Adrenal gland (tissue), 12 donors: Measurements from ENCODE around the gene TFB1M. TPM values are rescaled to one million over a fixed set of nuclear protein-coding genes. Genes with fewer than 3 reads are reported as not detected.

Experiments used
- DNase-seq, 7 donors: peaks; one replicate each; pipeline ENCODE4 v3.0.0-alpha.2; 2019 to 2020
- H3K27ac ChIP-seq, 5 donors: fragments of 200-600 bp; sonication (generic) in 4 of 5; 1 replicate in 3 of 5; 2 replicates in 2 of 5; pipeline versions ENCODE4 v1.5.1 to v1.8.0; 2016 to 2020; ENCODE audit warnings: mild to moderate bottlenecking in 1 of 5
- H3K27me3 ChIP-seq: fragments of 200-600 bp; 2 replicates; pipeline ENCODE4 v1.8.0; 2021
- H3K36me3 ChIP-seq, 2 donors: fragments of 200-600 bp; replicated peaks in 1 of 2; 1 replicate in 1 of 2; 2 replicates in 1 of 2; pipeline versions ENCODE4 v1.5.1 to v1.8.0; 2018 to 2022
- H3K4me1 ChIP-seq, 2 donors: fragments of 200-600 bp; replicated peaks in 1 of 2; 1 replicate in 1 of 2; 2 replicates in 1 of 2; pipeline versions ENCODE4 v1.5.1 to v1.8.0; 2018 to 2021
- H3K4me3 ChIP-seq, 4 donors: fragments of 200-600 bp; sonication (generic) in 3 of 4; one replicate each; pipeline ENCODE4 v1.5.1; 2016 to 2018
- H3K9me3 ChIP-seq, 3 donors: fragments of 200-600 bp; sonication (generic) in 1 of 3; replicated peaks in 1 of 3; 1 replicate in 2 of 3; 2 replicates in 1 of 3; pipeline versions ENCODE4 v1.5.1 to v1.8.0; 2016 to 2021
- POLR2A ChIP-seq, 2 donors: fragments of 450-650 bp; IDR thresholded peaks; one replicate each; pipeline ENCODE4 v1.6.1; 2017; ENCODE audit warnings: antibody characterized with exemption in 2 of 2, mild to moderate bottlenecking in 2 of 2, moderate library complexity in 1 of 2
- WGBS, 4 donors: extraction: QIAGEN DNeasy Blood & Tissue Kit in 2 of 4; methylation state at CpG; one replicate each; pipeline versions ENCODE4 v1.1.5 to v1.1.7; 2013 to 2017; 5-methylcytosine and 5-hydroxymethylcytosine counted together
- intact Hi-C, 2 donors: fragments of 100-400 bp; cut with DNase I; formaldehyde crosslinking; loops; one replicate each; pipeline versions ENCODE4 v1.14.1 to v1.15.0; 2022 to 2023
- polyA plus RNA-seq, 3 donors: library from polyadenylated mRNA; stranded (reverse); fragments of 200-250 nt in 2 of 3; fragments of 350-450 nt in 1 of 3; fragmentation: Illumina TruSeq in 1 of 3; extraction: RNeasy Lipid Tissue Mini Kit (QIAGEN cat#74804) in 1 of 3; gene quantifications; one replicate each; pipeline ENCODE4 v1.2.3, GENCODE V29; 2013 to 2014
- total RNA-seq, 9 donors: library from RNA; depleted of rRNA in 4 of 9; stranded (reverse); fragments of >200 nt in 4 of 9; fragments of 120-200 nt in 1 of 9; fragmentation: NEBNext Ultra II Directional in 1 of 9; extraction: Animal tissue kit (Norgen Biotek cat#: 25700) in 1 of 9; gene quantifications; one replicate each; pipeline versions ENCODE4 v1.1.0 to v1.2.4, GENCODE V29; 2013 to 2023
- TF ChIP-seq, protein P1 (sequence below), 6 experiments: fragments of 450-650 bp in 4 of 6; fragments of 200-600 bp in 2 of 6; sonication (generic) in 1 of 6; IDR thresholded peaks; 1 replicate in 5 of 6; 2 replicates in 1 of 6; pipeline versions ENCODE4 v1.5.1 to v1.8.0; 2016 to 2021; ENCODE audit warnings: antibody characterized with exemption in 6 of 6, mild to moderate bottlenecking in 2 of 6, moderate library complexity in 1 of 6
- donor health status: healthy with polysubstance abuse.
- donor health status: Bipolar disorder and iron deficiency.
- donor health status: DM: yes; HTN: yes; CAD: no.
- donor health status: DM: no; HTN: no; CAD: no.
- donor health status: DM: no; HTN: no; CAD: no.
- donor health status: DM: yes; HTN: yes; CAD: no.

Gene TFB1M
- total and polyA plus RNA-seq, 12 donors, result 17.1 to 74.8 (median 49.8) TPM

GRCh38 chr6:155259897-155260296, 54.4 kb downstream of the TFB1M start:
- intact Hi-C loops, result no loop called here
- 92 to 93% (median 93%) methylated on average over 5 of the region's 5 CpGs for WGBS, 4 donors
- Histone ChIP-seq H3K4me1 (peaks cover 27 to 30% of the 10 kb centered on the region in 2 donors), H3K27ac (peak overlapping the region in 2 of 5 donors; percentile 73 to 78), H3K36me3 (peaks cover 0 to 36% of the 10 kb centered on the region in 2 donors), H3K27me3 (no peaks in the 10 kb centered on the region), H3K4me3 (no peak overlapping the region), H3K9me3 (no peaks in the 10 kb centered on the region)
- DNase-seq, result no peak
- TF ChIP-seq, protein P1, sequence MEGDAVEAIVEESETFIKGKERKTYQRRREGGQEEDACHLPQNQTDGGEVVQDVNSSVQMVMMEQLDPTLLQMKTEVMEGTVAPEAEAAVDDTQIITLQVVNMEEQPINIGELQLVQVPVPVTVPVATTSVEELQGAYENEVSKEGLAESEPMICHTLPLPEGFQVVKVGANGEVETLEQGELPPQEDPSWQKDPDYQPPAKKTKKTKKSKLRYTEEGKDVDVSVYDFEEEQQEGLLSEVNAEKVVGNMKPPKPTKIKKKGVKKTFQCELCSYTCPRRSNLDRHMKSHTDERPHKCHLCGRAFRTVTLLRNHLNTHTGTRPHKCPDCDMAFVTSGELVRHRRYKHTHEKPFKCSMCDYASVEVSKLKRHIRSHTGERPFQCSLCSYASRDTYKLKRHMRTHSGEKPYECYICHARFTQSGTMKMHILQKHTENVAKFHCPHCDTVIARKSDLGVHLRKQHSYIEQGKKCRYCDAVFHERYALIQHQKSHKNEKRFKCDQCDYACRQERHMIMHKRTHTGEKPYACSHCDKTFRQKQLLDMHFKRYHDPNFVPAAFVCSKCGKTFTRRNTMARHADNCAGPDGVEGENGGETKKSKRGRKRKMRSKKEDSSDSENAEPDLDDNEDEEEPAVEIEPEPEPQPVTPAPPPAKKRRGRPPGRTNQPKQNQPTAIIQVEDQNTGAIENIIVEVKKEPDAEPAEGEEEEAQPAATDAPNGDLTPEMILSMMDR (IDR thresholded peaks at IDR 0.05), result no peak
- TF ChIP-seq POLR2A (IDR thresholded peaks at IDR 0.05), result no peak

GRCh38 chr6:155259204-155259603, 55.1 kb downstream of the TFB1M start:
- H3K27me3 ChIP-seq, result no peaks in the 10 kb centered on the region
- H3K36me3 ChIP-seq, result peaks cover 0 to 41% of the 10 kb centered on the region in 2 donors
- H3K4me1 ChIP-seq, result peaks cover 27 to 30% of the 10 kb centered on the region in 2 donors
- no peak for DNase-seq
- no peaks in the 10 kb centered on the region for H3K9me3 ChIP-seq
- TF ChIP-seq, protein P1 (IDR thresholded peaks at IDR 0.05), result no peak
- no peak for TF ChIP-seq POLR2A (IDR thresholded peaks at IDR 0.05)
- WGBS, 4 donors, result 94 to 100% (median 100%) methylated on average over 3 of the region's 3 CpGs
- no peak overlapping the region for H3K4me3 ChIP-seq
- no peak overlapping the region for H3K27ac ChIP-seq
- intact Hi-C loops, result no loop called here

DNA sequence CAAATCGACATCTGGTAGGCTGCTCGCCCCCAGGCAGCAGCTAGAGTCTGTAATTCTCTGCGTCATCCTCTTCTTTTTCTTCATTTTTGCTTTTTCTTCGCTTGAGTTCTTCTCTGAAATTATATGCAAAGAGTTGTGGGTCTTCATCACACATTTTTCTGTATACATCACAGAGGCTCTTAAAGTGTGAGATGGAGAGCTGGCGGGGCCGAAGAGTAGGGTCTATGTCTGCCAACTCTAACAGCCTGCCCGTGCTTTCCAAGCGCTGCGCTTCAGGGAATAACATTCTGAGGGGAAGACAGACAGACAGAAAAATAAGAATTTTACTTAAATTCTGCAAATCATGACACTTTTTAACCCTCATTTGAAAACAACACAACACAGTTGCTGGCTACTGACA, 56.5 kb downstream of the TFB1M start:
- H3K27ac ChIP-seq, result no peak overlapping the region
- no peak overlapping the region for H3K4me3 ChIP-seq
- H3K36me3 ChIP-seq, result peaks cover 0 to 43% of the 10 kb centered on the region in 2 donors
- H3K9me3 ChIP-seq, result no peaks in the 10 kb centered on the region
- WGBS, 4 donors, result 96 to 97% (median 97%) methylated on average over 9 of the region's 9 CpGs
- no peak for DNase-seq
- TF ChIP-seq, protein P1 (IDR thresholded peaks at IDR 0.05), result no peak
- TF ChIP-seq POLR2A (IDR thresholded peaks at IDR 0.05), result no peak
- intact Hi-C loops, result no loop called here
- peaks cover 30 to 35% of the 10 kb centered on the region in 2 donors for H3K4me1 ChIP-seq
- no peaks in the 10 kb centered on the region for H3K27me3 ChIP-seq

GRCh38 chr6:155256122-155256795, 58.0 kb downstream of the TFB1M start:
- H3K27ac ChIP-seq, result no peak overlapping the region
- TF ChIP-seq, protein P1 (IDR thresholded peaks at IDR 0.05), result no peak
- no peak for TF ChIP-seq POLR2A (IDR thresholded peaks at IDR 0.05)
- H3K4me1 ChIP-seq, result peaks cover 23 to 31% of the 10 kb centered on the region in 2 donors
- intact Hi-C loops, result no loop called here
- WGBS, 4 donors, result 86 to 96% (median 88%) methylated on average over 9 to 13 of the region's 13 CpGs
- no peak overlapping the region for H3K4me3 ChIP-seq
- H3K27me3 ChIP-seq, result no peaks in the 10 kb centered on the region
- DNase-seq, result no peak
- peaks cover 0 to 43% of the 10 kb centered on the region in 2 donors for H3K36me3 ChIP-seq
- H3K9me3 ChIP-seq, result no peaks in the 10 kb centered on the region
